ENCODE measurements around the gene HGS. TPM values are rescaled to one million over a fixed set of nuclear protein-coding genes. Genes with fewer than 3 reads are reported as not detected.

Gene HGS
- total RNA-seq, 1 donor from 2014 or later = 134 TPM

- DNase-seq (ENCODE audit: low spot score) = no peak
- H3K9me3 Mint-ChIP-seq = no peaks in the 10 kb centered on the region
- H3K4me3 Mint-ChIP-seq (ENCODE audit: low read depth) = no peak overlapping the region
- intact Hi-C loops (cut with micrococcal nuclease) = no loop called here
- no peak overlapping the region for H3K27ac Mint-ChIP-seq
- peaks cover 11% of the 10 kb centered on the region for H3K27me3 Mint-ChIP-seq (ENCODE audit: low read depth)
- H3K4me1 Mint-ChIP-seq (ENCODE audit: low read depth) = no peaks in the 10 kb centered on the region
- no peaks in the 10 kb centered on the region for H3K36me3 Mint-ChIP-seq (ENCODE audit: low read depth)
Observed at GRCh38 chr17:81647640-81648012, 36.2 kb upstream of the HGS start.

DNA sequence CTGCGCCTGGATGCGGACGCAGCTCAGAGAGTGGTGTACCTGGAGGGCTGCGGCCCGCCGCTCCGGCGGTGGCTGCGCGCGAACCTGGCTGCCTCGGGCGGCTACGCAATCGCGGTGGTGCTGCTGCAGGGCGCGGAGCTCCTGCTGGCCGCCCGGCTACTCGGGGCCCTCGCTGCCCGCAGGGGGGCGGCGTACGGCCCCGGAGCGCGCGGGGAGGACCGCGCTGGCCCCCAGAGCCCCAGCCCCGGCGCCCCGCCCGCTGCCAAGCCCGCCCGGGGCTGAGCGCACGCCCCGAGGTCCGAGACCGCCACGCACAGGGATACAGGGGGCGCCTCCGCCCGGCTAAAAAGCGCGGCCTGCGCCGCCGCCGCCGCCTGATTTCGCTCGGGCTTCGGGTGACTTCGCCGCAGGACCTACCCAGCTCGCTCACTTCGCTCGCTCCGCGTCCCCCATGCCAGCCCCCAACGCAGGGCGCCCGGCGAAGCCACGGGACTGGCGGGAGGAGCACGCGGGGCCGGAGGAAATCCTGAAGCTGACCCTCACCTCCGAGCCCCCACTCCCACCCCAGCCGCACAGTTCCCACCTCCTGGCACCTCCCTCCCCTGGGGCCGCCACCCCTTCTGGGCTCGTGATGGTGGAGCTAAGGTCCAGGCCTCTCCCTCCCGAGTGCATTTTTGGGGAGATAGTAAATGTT is 35.7 kb upstream of the HGS start:
- intact Hi-C loops (cut with micrococcal nuclease) = no loop called here
- DNase-seq (ENCODE audit: low spot score) = no peak

GRCh38 chr17:81648707-81649085 is 35.1 kb upstream of the HGS start:
- H3K36me3 Mint-ChIP-seq (ENCODE audit: low read depth) = no peaks in the 10 kb centered on the region
- no peak for DNase-seq (ENCODE audit: low spot score)
- no peak overlapping the region for H3K27ac Mint-ChIP-seq
- intact Hi-C loops (cut with micrococcal nuclease) = no loop called here
- H3K27me3 Mint-ChIP-seq (ENCODE audit: low read depth) = peaks cover 11% of the 10 kb centered on the region
- H3K4me1 Mint-ChIP-seq (ENCODE audit: low read depth) = peaks cover 3% of the 10 kb centered on the region
- H3K9me3 Mint-ChIP-seq = no peaks in the 10 kb centered on the region
- H3K4me3 Mint-ChIP-seq (ENCODE audit: low read depth) = no peak overlapping the region

More for the DNA sequence above, 35.7 kb upstream of the HGS start:
- Mint-ChIP-seq H3K27ac (no peak overlapping the region), H3K4me3 (ENCODE audit: low read depth) (no peak overlapping the region), H3K4me1 (ENCODE audit: low read depth) (no peaks in the 10 kb centered on the region), H3K27me3 (ENCODE audit: low read depth) (peaks cover 11% of the 10 kb centered on the region), H3K9me3 (no peaks in the 10 kb centered on the region), H3K36me3 (ENCODE audit: low read depth) (no peaks in the 10 kb centered on the region)

GRCh38 chr17:81650951-81651350 is 32.9 kb upstream of the HGS start:
- DNase-seq (ENCODE audit: low spot score) = no peak

GRCh38 chr17:81651692-81652091 is 32.1 kb upstream of the HGS start:
- Mint-ChIP-seq H3K4me1 (ENCODE audit: low read depth) (peaks cover 5% of the 10 kb centered on the region), H3K9me3 (no peaks in the 10 kb centered on the region), H3K4me3 (ENCODE audit: low read depth) (no peak overlapping the region), H3K27ac (peak overlapping the region; percentile 1), H3K36me3 (ENCODE audit: low read depth) (no peaks in the 10 kb centered on the region), H3K27me3 (ENCODE audit: low read depth) (peaks cover 10% of the 10 kb centered on the region)
- intact Hi-C loops (cut with micrococcal nuclease) = no loop called here
- DNase-seq (ENCODE audit: low spot score) = no peak

More at GRCh38 chr17:81650951-81651350, 32.9 kb upstream of the HGS start:
- intact Hi-C loops (cut with micrococcal nuclease) = no loop called here
- H3K27ac Mint-ChIP-seq = no peak overlapping the region
- H3K27me3 Mint-ChIP-seq (ENCODE audit: low read depth) = peaks cover 11% of the 10 kb centered on the region
- peaks cover 5% of the 10 kb centered on the region for H3K4me1 Mint-ChIP-seq (ENCODE audit: low read depth)
- H3K4me3 Mint-ChIP-seq (ENCODE audit: low read depth) = no peak overlapping the region
- H3K9me3 Mint-ChIP-seq = no peaks in the 10 kb centered on the region
- no peaks in the 10 kb centered on the region for H3K36me3 Mint-ChIP-seq (ENCODE audit: low read depth)

GRCh38 chr17:81652906-81653771 is 30.7 kb upstream of the HGS start:
- H3K9me3 Mint-ChIP-seq = no peaks in the 10 kb centered on the region
- H3K36me3 Mint-ChIP-seq (ENCODE audit: low read depth) = no peaks in the 10 kb centered on the region
- intact Hi-C loops (cut with micrococcal nuclease) = no loop called here
- H3K27ac Mint-ChIP-seq = peak overlapping the region; percentile 76
- H3K27me3 Mint-ChIP-seq (ENCODE audit: low read depth) = peaks cover 2% of the 10 kb centered on the region
- peak overlapping the region; percentile 81 for H3K4me3 Mint-ChIP-seq (ENCODE audit: low read depth)
- H3K4me1 Mint-ChIP-seq (ENCODE audit: low read depth) = peaks cover 13% of the 10 kb centered on the region
- DNase-seq (ENCODE audit: low spot score) = no peak

- Mint-ChIP-seq H3K4me1 (ENCODE audit: low read depth) (peaks cover 13% of the 10 kb centered on the region), H3K4me3 (ENCODE audit: low read depth) (no peak overlapping the region), H3K36me3 (ENCODE audit: low read depth) (no peaks in the 10 kb centered on the region), H3K9me3 (no peaks in the 10 kb centered on the region), H3K27ac (no peak overlapping the region), H3K27me3 (ENCODE audit: low read depth) (no peaks in the 10 kb centered on the region)
- DNase-seq (ENCODE audit: low spot score) = no peak
- intact Hi-C loops (cut with micrococcal nuclease) = no loop called here
Observed at GRCh38 chr17:81655378-81656117, 28.3 kb upstream of the HGS start.

DNA sequence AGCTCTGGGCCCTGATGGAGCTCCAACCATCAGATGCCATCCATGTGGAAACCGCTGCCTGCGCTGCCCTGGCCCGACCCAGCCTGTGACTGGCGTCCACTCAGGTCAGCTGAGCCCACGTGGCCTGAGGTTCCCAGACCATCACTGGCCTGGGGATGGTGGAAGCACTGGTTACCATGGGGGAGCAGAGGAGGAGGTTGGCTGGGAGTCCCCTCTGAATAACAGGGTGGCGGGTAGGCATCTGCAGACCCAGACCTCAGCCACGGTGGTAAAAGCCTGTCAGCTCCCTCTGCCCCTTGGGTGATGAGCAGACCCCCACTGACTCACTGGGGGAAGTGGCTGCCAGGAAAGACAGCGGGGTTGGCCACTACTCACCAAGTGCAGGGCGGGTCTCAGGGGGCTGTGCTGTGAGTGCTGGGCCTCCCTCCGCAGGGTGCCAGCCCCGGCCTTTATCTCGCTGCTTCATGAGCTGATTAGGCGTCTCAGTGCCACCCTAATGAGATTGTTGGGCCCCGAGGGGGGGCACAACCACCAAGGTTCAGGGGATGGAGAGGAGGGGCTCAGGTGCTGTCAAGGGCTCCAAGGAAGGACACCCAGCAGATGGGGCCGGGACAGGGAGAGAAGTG is 27.6 kb upstream of the HGS start, which contains the start of gene PDE6G:
Gene PDE6G (minus strand): TSS at position 425 of the 626 bp plus-strand sequence. CDS start 3,237 bp downstream, outside the sequence.
- Mint-ChIP-seq H3K9me3 (no peaks in the 10 kb centered on the region), H3K36me3 (ENCODE audit: low read depth) (no peaks in the 10 kb centered on the region), H3K4me3 (ENCODE audit: low read depth) (no peak within 1 kb of the TSS), H3K4me1 (ENCODE audit: low read depth) (peaks cover 13% of the 10 kb centered on the region), H3K27me3 (ENCODE audit: low read depth) (no peaks in the 10 kb centered on the region), H3K27ac (no peak within 1 kb of the TSS)
- DNase-seq (ENCODE audit: low spot score) = no peak
- intact Hi-C loops (cut with micrococcal nuclease) = no loop called here

- peaks cover 13% of the 10 kb centered on the region for H3K4me1 Mint-ChIP-seq (ENCODE audit: low read depth)
- no peak overlapping the region for H3K4me3 Mint-ChIP-seq (ENCODE audit: low read depth)
- intact Hi-C loops (cut with micrococcal nuclease) = no loop called here
- H3K9me3 Mint-ChIP-seq = no peaks in the 10 kb centered on the region
- no peak overlapping the region for H3K27ac Mint-ChIP-seq
- no peaks in the 10 kb centered on the region for H3K27me3 Mint-ChIP-seq (ENCODE audit: low read depth)
- H3K36me3 Mint-ChIP-seq (ENCODE audit: low read depth) = no peaks in the 10 kb centered on the region
- DNase-seq (ENCODE audit: low spot score) = no peak
Observed at GRCh38 chr17:81656835-81657234, 27.0 kb upstream of the HGS start.

- H3K4me1 Mint-ChIP-seq (ENCODE audit: low read depth) = peaks cover 13% of the 10 kb centered on the region
- H3K27me3 Mint-ChIP-seq (ENCODE audit: low read depth) = no peaks in the 10 kb centered on the region
- intact Hi-C loops (cut with micrococcal nuclease) = no loop called here
- no peak overlapping the region for H3K4me3 Mint-ChIP-seq (ENCODE audit: low read depth)
- no peak overlapping the region for H3K27ac Mint-ChIP-seq
- H3K9me3 Mint-ChIP-seq = no peaks in the 10 kb centered on the region
- no peak for DNase-seq (ENCODE audit: low spot score)
- peaks cover 4% of the 10 kb centered on the region for H3K36me3 Mint-ChIP-seq (ENCODE audit: low read depth)
Observed at GRCh38 chr17:81659038-81659437, 24.8 kb upstream of the HGS start.

DNA sequence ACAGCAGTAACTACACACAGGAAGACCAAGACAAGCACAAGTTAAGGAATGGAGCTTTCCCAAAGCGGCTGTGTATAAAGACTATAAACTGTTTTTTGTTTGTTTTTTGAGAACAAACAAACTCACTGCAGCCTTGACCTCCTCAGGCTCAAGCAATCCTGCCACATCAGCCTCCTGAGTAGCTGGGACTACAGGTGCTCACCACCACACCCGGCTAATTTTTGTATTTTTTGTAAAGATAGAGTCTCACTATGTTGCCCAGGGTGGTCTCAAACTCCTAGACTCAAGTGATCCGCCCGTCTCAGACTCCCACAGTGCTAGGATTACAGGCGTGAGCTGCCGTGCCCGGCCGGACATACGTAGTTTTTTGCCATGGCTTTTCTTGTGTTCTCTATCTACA is 23.4 kb upstream of the HGS start:
- H3K27ac Mint-ChIP-seq = no peak overlapping the region
- H3K27me3 Mint-ChIP-seq (ENCODE audit: low read depth) = no peaks in the 10 kb centered on the region
- H3K9me3 Mint-ChIP-seq = no peaks in the 10 kb centered on the region
- H3K4me3 Mint-ChIP-seq (ENCODE audit: low read depth) = no peak overlapping the region
- H3K4me1 Mint-ChIP-seq (ENCODE audit: low read depth) = peaks cover 20% of the 10 kb centered on the region
- no peak for DNase-seq (ENCODE audit: low spot score)
- peaks cover 14% of the 10 kb centered on the region for H3K36me3 Mint-ChIP-seq (ENCODE audit: low read depth)
- intact Hi-C loops (cut with micrococcal nuclease) = no loop called here

GRCh38 chr17:81662002-81662401 is 21.8 kb upstream of the HGS start:
- Mint-ChIP-seq H3K27ac (no peak overlapping the region), H3K4me3 (ENCODE audit: low read depth) (no peak overlapping the region), H3K27me3 (ENCODE audit: low read depth) (no peaks in the 10 kb centered on the region), H3K9me3 (no peaks in the 10 kb centered on the region), H3K4me1 (ENCODE audit: low read depth) (peaks cover 22% of the 10 kb centered on the region), H3K36me3 (ENCODE audit: low read depth) (peaks cover 26% of the 10 kb centered on the region)
- no peak for DNase-seq (ENCODE audit: low spot score)
- intact Hi-C loops (cut with micrococcal nuclease) = no loop called here
